Measurements from ENCODE around the gene TMEM252. TPM values are rescaled to one million over a fixed set of nuclear protein-coding genes. Genes with fewer than 3 reads are reported as not detected.

The TMEM252 gene
- total RNA-seq, 2 donors from 2014 or later = not detected

GRCh38 chr9:68577774-68578591 is 37.3 kb upstream of the TMEM252 start:
- Histone ChIP-seq H3K36me3 (replicated peaks in 1 of 2; ENCODE audit: insufficient read depth in 1 of 2, low read depth in 2 of 2) (no peaks in the 10 kb centered on the region), H3K27me3 (no peaks in the 10 kb centered on the region), H3K4me3 (no peak overlapping the region), H3K9me3 (no peaks in the 10 kb centered on the region), H3K4me1 (no peaks in the 10 kb centered on the region), H3K27ac (no peak overlapping the region)
- no peak for ATAC-seq
- TF ChIP-seq POLR2A (IDR thresholded peaks at IDR 0.05) = no peak
- TF ChIP-seq CTCF (IDR thresholded peaks at IDR 0.05) = no peak
- intact Hi-C loops (cut with DNase I) = no loop called here
- peak in 1 of 4 donors; percentile 14 for DNase-seq
- WGBS, 2 donors = 56% methylated on average over 7 of the region's 7 CpGs

DNA sequence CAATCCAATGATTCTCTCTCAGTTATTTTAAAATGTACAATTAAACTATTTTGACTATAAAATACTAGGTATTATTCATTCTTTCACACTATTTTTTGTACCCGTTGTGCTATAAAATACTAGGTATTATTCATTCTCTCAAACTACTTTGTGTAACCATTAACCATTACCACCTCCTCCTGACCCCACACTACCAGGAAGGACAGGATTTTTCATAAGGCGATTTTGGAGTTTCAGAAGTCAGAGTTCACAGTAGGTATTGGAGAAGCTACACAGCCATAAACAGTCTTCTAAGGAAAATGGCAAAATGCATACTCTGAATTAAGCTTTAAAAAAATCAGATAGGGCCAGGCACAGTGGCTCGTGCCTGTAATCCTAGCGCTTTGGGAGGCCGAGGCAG is 35.1 kb upstream of the TMEM252 start:
- Histone ChIP-seq H3K36me3 (replicated peaks in 1 of 2; ENCODE audit: insufficient read depth in 1 of 2, low read depth in 2 of 2) (no peaks in the 10 kb centered on the region), H3K4me1 (no peaks in the 10 kb centered on the region), H3K27me3 (no peaks in the 10 kb centered on the region), H3K4me3 (no peak overlapping the region), H3K27ac (no peak overlapping the region), H3K9me3 (no peaks in the 10 kb centered on the region)
- WGBS, 2 donors = 50 to 51% methylated on average over 5 of the region's 5 CpGs
- ATAC-seq (no peak), DNase-seq (no peak)
- TF ChIP-seq CTCF (IDR thresholded peaks at IDR 0.05) (no peak), POLR2A (IDR thresholded peaks at IDR 0.05) (no peak)
- intact Hi-C loops (cut with DNase I) = no loop called here

DNA sequence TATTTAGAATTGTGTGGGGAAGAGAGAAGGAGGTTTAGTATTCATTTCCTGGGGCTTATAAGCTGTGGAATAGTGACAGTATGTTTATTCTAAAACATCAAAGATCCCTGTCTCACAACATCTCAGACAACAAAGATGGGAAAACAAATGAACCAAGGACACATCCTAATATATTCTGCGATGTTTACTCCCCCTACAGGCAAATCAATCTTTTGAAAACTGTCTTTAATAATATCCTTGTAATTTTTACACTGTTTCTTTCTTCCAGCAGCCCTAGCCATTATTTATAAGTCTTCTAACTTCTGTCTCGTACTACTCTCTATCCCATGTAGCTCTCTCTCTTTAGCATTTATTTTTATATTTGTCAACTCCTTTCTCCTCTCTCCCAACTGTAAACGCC is 33.5 kb upstream of the TMEM252 start:
- ATAC-seq (no peak), DNase-seq (no peak)
- TF ChIP-seq POLR2A (IDR thresholded peaks at IDR 0.05) (no peak), CTCF (IDR thresholded peaks at IDR 0.05) (peak in 2 of 7 experiments; percentile 4 to 13)
- Histone ChIP-seq H3K9me3 (no peaks in the 10 kb centered on the region), H3K36me3 (replicated peaks in 1 of 2; ENCODE audit: insufficient read depth in 1 of 2, low read depth in 2 of 2) (no peaks in the 10 kb centered on the region), H3K27me3 (no peaks in the 10 kb centered on the region), H3K4me1 (no peaks in the 10 kb centered on the region), H3K27ac (no peak overlapping the region), H3K4me3 (no peak overlapping the region)
- WGBS, 2 donors = 41 to 47% methylated on average over 3 of the region's 3 CpGs
- intact Hi-C loops (cut with DNase I) = no loop called here

- Histone ChIP-seq H3K27me3 (no peaks in the 10 kb centered on the region), H3K36me3 (replicated peaks in 1 of 2; ENCODE audit: insufficient read depth in 1 of 2, low read depth in 2 of 2) (no peaks in the 10 kb centered on the region), H3K9me3 (no peaks in the 10 kb centered on the region), H3K4me1 (no peaks in the 10 kb centered on the region), H3K27ac (no peak overlapping the region), H3K4me3 (no peak overlapping the region)
- TF ChIP-seq POLR2A (IDR thresholded peaks at IDR 0.05) (no peak), CTCF (IDR thresholded peaks at IDR 0.05) (no peak)
- intact Hi-C loops (cut with DNase I) = no loop called here
- ATAC-seq = no peak
- WGBS, 2 donors = 60 to 65% methylated on average over 3 of the region's 3 CpGs
- DNase-seq = no peak
Measured at GRCh38 chr9:68567565-68567964, 26.9 kb upstream of the TMEM252 start.

DNA sequence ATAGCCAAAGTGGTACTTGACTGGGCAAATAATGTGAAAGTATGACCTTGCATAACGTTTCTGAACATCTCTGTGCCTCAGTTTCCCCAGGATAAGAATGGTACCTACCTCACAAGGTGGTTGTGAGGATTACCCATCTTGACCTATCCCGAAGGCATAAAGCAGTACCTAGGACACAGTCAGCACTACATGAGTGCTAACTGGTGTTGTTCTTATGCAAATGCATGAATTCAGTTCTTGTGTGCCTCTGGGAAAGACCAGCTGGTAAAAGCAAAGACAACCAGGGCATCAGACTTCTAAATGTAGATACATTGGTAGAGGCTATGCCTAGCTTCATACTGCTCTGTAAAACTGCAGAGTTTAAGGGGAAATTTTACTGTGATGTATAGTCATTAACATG is 21.8 kb upstream of the TMEM252 start:
- no peak for TF ChIP-seq CTCF (IDR thresholded peaks at IDR 0.05)
- TF ChIP-seq POLR2A (IDR thresholded peaks at IDR 0.05) = no peak
- Histone ChIP-seq H3K4me3 (no peak overlapping the region), H3K27me3 (no peaks in the 10 kb centered on the region), H3K36me3 (replicated peaks in 1 of 2; ENCODE audit: insufficient read depth in 1 of 2, low read depth in 2 of 2) (no peaks in the 10 kb centered on the region), H3K27ac (no peak overlapping the region), H3K4me1 (no peaks in the 10 kb centered on the region), H3K9me3 (no peaks in the 10 kb centered on the region)
- ATAC-seq = no peak
- DNase-seq = no peak
- intact Hi-C loops (cut with DNase I) = no loop called here
- 44 to 49% methylated on average over 2 of the region's 2 CpGs for WGBS, 2 donors
